H9 (cell line): ENCODE data around the gene TGFBR2. TPM values are rescaled to one million over a fixed set of nuclear protein-coding genes. Genes with fewer than 3 reads are reported as not detected.

Source experiments
- DNase-seq: peaks from one replicate; pipeline ENCODE4 v3.0.0-alpha.2; 2017
- H2AFZ ChIP-seq: one replicate; pipeline ENCODE4 v1.6.1; 2013; ENCODE audit warnings: mild to moderate bottlenecking, low read length, control low read depth, moderate library complexity
- H2AK5ac ChIP-seq: 2 replicates; pipeline ENCODE4 v1.6.1; 2013; ENCODE audit warnings: low read length, control low read depth, mixed read lengths; ENCODE audit not compliant: insufficient read length
- H2BK120ac ChIP-seq: one replicate; pipeline ENCODE4 v1.6.1; 2013; ENCODE audit warnings: low read depth, mild to moderate bottlenecking, low read length, control low read depth, inconsistent platforms; ENCODE audit not compliant: poor library complexity, severe bottlenecking
- H2BK12ac ChIP-seq: 2 replicates; pipeline ENCODE4 v1.6.1; 2013; ENCODE audit warnings: low read length, control low read depth, mixed read lengths, low read depth; ENCODE audit not compliant: insufficient read length
- H2BK15ac ChIP-seq: 2 replicates; pipeline ENCODE4 v1.6.1; 2013; ENCODE audit warnings: low read depth, low read length, control low read depth
- H2BK20ac ChIP-seq: one replicate; pipeline ENCODE4 v1.6.1; 2013; ENCODE audit warnings: low read depth, mild to moderate bottlenecking, low read length, control low read depth, inconsistent platforms; ENCODE audit not compliant: poor library complexity, severe bottlenecking
- H2BK5ac ChIP-seq: 2 replicates; pipeline ENCODE4 v1.6.1; 2013; ENCODE audit warnings: low read length, control low read depth, mixed read lengths; ENCODE audit not compliant: insufficient read length
- H3K14ac ChIP-seq: 2 replicates; pipeline ENCODE4 v1.6.1; 2013; ENCODE audit warnings: low read length, control low read depth; ENCODE audit not compliant: insufficient read depth
- H3K18ac ChIP-seq: 2 replicates; pipeline ENCODE4 v1.6.1; 2013; ENCODE audit warnings: low read depth, mild to moderate bottlenecking, mixed read lengths, low read length, control low read depth; ENCODE audit not compliant: insufficient read length
- H3K23ac ChIP-seq: 2 replicates; pipeline ENCODE4 v1.6.1; 2013; ENCODE audit warnings: low read length, control low read depth, mixed read lengths, low read depth; ENCODE audit not compliant: insufficient read length
- H3K23me2 ChIP-seq: 2 replicates; pipeline ENCODE4 v1.6.1; 2013; ENCODE audit warnings: low read depth, mild to moderate bottlenecking, mixed read lengths, low read length, control low read depth; ENCODE audit not compliant: insufficient read length, poor library complexity, severe bottlenecking
- H3K27ac ChIP-seq: 2 replicates; pipeline ENCODE4 v1.5.1; 2013; ENCODE audit warnings: low read length, control low read depth, mixed read lengths, low read depth; ENCODE audit not compliant: insufficient read length
- H3K27me3 ChIP-seq: 2 replicates; pipeline ENCODE4 v1.6.1; 2013; ENCODE audit warnings: low read length, control low read depth, inconsistent platforms; ENCODE audit not compliant: insufficient read depth
- H3K4ac ChIP-seq: 2 replicates; pipeline ENCODE4 v1.6.1; 2013; ENCODE audit warnings: low read depth, mild to moderate bottlenecking, control low read depth, inconsistent platforms, low read length, moderate library complexity
- H3K4me1 ChIP-seq: 2 replicates; pipeline ENCODE4 v1.6.1; 2013; ENCODE audit warnings: low read length, control low read depth, inconsistent platforms; ENCODE audit not compliant: insufficient read depth
- H3K4me2 ChIP-seq: 2 replicates; pipeline ENCODE4 v1.6.1; 2013; ENCODE audit warnings: low read length, control low read depth, mixed read lengths; ENCODE audit not compliant: insufficient read length, insufficient read depth
- H3K56ac ChIP-seq: 2 replicates; pipeline ENCODE4 v1.6.1; 2013; ENCODE audit warnings: low read depth, mild to moderate bottlenecking, mixed read lengths, low read length, control low read depth; ENCODE audit not compliant: insufficient read length
- H3K79me1 ChIP-seq: 2 replicates; pipeline ENCODE4 v1.6.1; 2013; ENCODE audit warnings: low read depth, mild to moderate bottlenecking, moderate library complexity, low read length, control low read depth, inconsistent platforms; ENCODE audit not compliant: insufficient read depth, poor library complexity, severe bottlenecking
- H3K79me2 ChIP-seq: 2 replicates; pipeline ENCODE4 v1.6.1; 2013; ENCODE audit warnings: low read length, control low read depth, inconsistent platforms; ENCODE audit not compliant: insufficient read depth
- H3K9ac ChIP-seq: 2 replicates; pipeline ENCODE4 v1.6.1; 2013; ENCODE audit warnings: low read length, control low read depth, mixed read lengths; ENCODE audit not compliant: insufficient read length; ENCODE audit errors: extremely low read depth
- H3K9me3 ChIP-seq: one replicate; pipeline ENCODE4 v1.6.1; 2013; ENCODE audit warnings: low read depth, low read length, inconsistent platforms; ENCODE audit not compliant: control insufficient read depth
- H3T11ph ChIP-seq: one replicate; pipeline ENCODE4 v1.6.1; 2013; ENCODE audit warnings: mild to moderate bottlenecking, low read length, control low read depth, inconsistent platforms
- H4K20me1 ChIP-seq: one replicate; pipeline ENCODE4 v1.6.1; 2013; ENCODE audit not compliant: control insufficient read depth, insufficient read length, insufficient read depth
- H4K5ac ChIP-seq: 2 replicates; pipeline ENCODE4 v1.6.1; 2013; ENCODE audit warnings: low read depth, mild to moderate bottlenecking, mixed read lengths, low read length, control low read depth; ENCODE audit not compliant: insufficient read length
- H4K8ac ChIP-seq: replicated peaks from 2 replicates; pipeline ENCODE4 v1.6.1; 2013; ENCODE audit warnings: low read length, control low read depth, mixed read lengths, low read depth; ENCODE audit not compliant: insufficient read length
- H4K91ac ChIP-seq: 2 replicates; pipeline ENCODE4 v1.6.1; 2013; ENCODE audit warnings: low read depth, mild to moderate bottlenecking, moderate library complexity, mixed read lengths, low read length, control low read depth; ENCODE audit not compliant: insufficient read length
- H3K27ac Mint-ChIP-seq, 3 experiments: 2 replicates in 2 of 3; 3 replicates in 1 of 3; pipeline ENCODE4 v1.8.0; 2020 to 2021; ENCODE audit warnings: mixed read lengths in 3 of 3, mild to moderate bottlenecking in 1 of 3, moderate library complexity in 1 of 3
- H3K27me3 Mint-ChIP-seq: 2 replicates; pipeline ENCODE4 v1.8.0; 2021; ENCODE audit warnings: low read depth, mild to moderate bottlenecking, moderate library complexity, mixed read lengths
- H3K36me3 Mint-ChIP-seq, 3 experiments: 2 replicates in 2 of 3; 3 replicates in 1 of 3; pipeline ENCODE4 v1.8.0; 2020 to 2021; ENCODE audit warnings: low read depth in 3 of 3, mixed read lengths in 3 of 3; ENCODE audit not compliant: insufficient read depth in 1 of 3
- H3K4me1 Mint-ChIP-seq, 2 experiments: 2 replicates each; pipeline ENCODE4 v1.8.0; 2020; ENCODE audit warnings: mixed read lengths in 2 of 2
- H3K4me3 Mint-ChIP-seq, 2 experiments: 2 replicates in 1 of 2; 3 replicates in 1 of 2; pipeline ENCODE4 v1.8.0; 2020 to 2021; ENCODE audit warnings: mild to moderate bottlenecking in 2 of 2, mixed read lengths in 2 of 2, moderate library complexity in 1 of 2
- H3K9me3 Mint-ChIP-seq, 2 experiments: 2 replicates in 1 of 2; 3 replicates in 1 of 2; pipeline ENCODE4 v1.8.0; 2020; ENCODE audit warnings: mild to moderate bottlenecking in 2 of 2, mixed read lengths in 2 of 2, moderate library complexity in 1 of 2
- CTCF ChIP-seq: fragments of 200-600 bp; sonication (generic); conservative IDR thresholded peaks from 3 replicates; pipeline ENCODE4 v1.8.0; 2021; ENCODE audit warnings: antibody characterized with exemption, mild to moderate bottlenecking
- WGBS: extraction: QIAGEN DNeasy Blood & Tissue Kit; methylation state at CpG from one replicate; pipeline ENCODE4 v1.1.7; 2013; ENCODE audit warnings: missing lambda C conversion rate, low lambda C conversion rate, mixed read lengths; ENCODE audit not compliant: insufficient read length; ENCODE audit errors: extremely low coverage; 5-methylcytosine and 5-hydroxymethylcytosine counted together
- total RNA-seq: library from RNA; stranded (reverse); gene quantifications from 2 replicates; pipeline ENCODE4 v1.2.1, GENCODE V29; 2021

TGFBR2 gene
- total RNA-seq, 1 experiment from 2014 or later, result 10.6 TPM

- Histone ChIP-seq H2BK5ac (no peak overlapping the region), H3T11ph (no peak overlapping the region), H2BK15ac (no peak overlapping the region), H3K4ac (no peak overlapping the region), H2BK20ac (no peak overlapping the region), H3K9ac (no peak overlapping the region), H3K18ac (no peak overlapping the region), H4K91ac (no peak overlapping the region), H3K23me2 (no peaks in the 10 kb centered on the region), H2AFZ (no peak overlapping the region), H2BK12ac (no peak overlapping the region), H3K27me3 (no peaks in the 10 kb centered on the region), H3K9me3 (no peaks in the 10 kb centered on the region), H2BK120ac (no peak overlapping the region), H3K79me1 (no peaks in the 10 kb centered on the region), H3K4me1 (peaks cover 5% of the 10 kb centered on the region), H3K23ac (no peak overlapping the region), H3K4me2 (no peak overlapping the region), H4K20me1 (no peaks in the 10 kb centered on the region), H4K8ac (no peak overlapping the region), H3K56ac (no peak overlapping the region), H3K27ac (no peak overlapping the region), H3K14ac (no peak overlapping the region), H4K5ac (no peak overlapping the region), H2AK5ac (no peak overlapping the region), H3K79me2 (no peaks in the 10 kb centered on the region)
- Mint-ChIP-seq H3K4me3 (no peak overlapping the region), H3K9me3 (no peaks in the 10 kb centered on the region), H3K27me3 (no peaks in the 10 kb centered on the region), H3K36me3 (peaks cover 10 to 19% (median 10%) of the 10 kb centered on the region in 3 experiments; a peak in 6 of 7 replicates), H3K27ac (peak overlapping the region in 1 of 3 experiments; percentile 52; a peak in 1 of 7 replicates), H3K4me1 (peaks cover 52 to 54% of the 10 kb centered on the region in 2 experiments)
- WGBS, result no CpG with 5 or more reads among the region's 2 CpGs
- no peak for TF ChIP-seq CTCF
- DNase-seq, result no peak
Measured at GRCh38 chr3:30665539-30665938, 59.1 kb downstream of the TGFBR2 start.
